GM18507 (cell line): Measurements from ENCODE around the gene SLC35F4.

Experiments used
- DNase-seq: peaks from one replicate; pipeline ENCODE4 v3.0.0; 2011; ENCODE audit warnings: low read depth; ENCODE audit not compliant: insufficient read length; ENCODE audit errors: extremely low spot score
- FAIRE-seq: peaks from 2 replicates; lab custom pipeline; 2011; peaks lifted over from hg19 to GRCh38; lab: Jason Lieb, UNC

The SLC35F4 gene

DNA sequence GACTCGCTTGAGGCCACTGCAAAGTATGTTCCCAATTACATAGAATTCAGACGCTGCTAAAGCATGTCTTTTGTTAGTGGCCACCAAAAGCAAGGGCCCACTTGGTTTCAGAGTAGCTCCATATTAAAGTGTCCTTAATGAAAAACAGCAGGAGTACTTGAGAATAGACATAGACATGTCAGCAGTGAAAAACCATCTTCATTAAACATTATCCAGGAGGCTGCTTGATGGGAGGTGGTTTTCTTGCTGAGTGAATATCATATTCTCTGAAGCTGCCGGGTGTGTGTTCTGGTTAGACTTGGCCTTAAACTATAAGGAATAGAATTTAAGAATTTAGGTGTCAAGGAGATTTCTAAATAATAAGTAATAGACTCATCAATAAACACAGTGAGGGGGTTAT, 292.7 kb downstream of the SLC35F4 start:
- no peak for DNase-seq
- FAIRE-seq: peak; percentile 81

DNA sequence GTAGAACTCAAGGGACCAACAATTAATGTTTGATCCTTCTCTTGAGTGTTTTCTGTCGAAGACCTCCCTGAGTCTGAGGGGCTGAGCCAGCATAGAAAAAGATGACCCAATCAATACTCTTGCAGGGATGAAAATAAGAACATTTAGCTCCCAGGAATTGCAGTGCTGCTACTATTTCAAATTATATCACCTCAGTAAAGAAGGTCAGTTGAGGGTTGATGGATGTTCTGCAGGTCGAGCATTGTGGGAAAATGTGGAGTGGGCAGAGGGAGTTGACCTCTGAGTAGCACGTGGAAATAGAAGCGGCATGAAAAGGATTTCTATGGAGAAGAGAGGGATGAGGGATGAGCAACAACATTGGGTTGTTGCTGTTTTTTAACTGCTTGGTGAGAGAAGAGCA, 297.3 kb downstream of the SLC35F4 start:
- FAIRE-seq (no peak), DNase-seq (no peak)

DNA sequence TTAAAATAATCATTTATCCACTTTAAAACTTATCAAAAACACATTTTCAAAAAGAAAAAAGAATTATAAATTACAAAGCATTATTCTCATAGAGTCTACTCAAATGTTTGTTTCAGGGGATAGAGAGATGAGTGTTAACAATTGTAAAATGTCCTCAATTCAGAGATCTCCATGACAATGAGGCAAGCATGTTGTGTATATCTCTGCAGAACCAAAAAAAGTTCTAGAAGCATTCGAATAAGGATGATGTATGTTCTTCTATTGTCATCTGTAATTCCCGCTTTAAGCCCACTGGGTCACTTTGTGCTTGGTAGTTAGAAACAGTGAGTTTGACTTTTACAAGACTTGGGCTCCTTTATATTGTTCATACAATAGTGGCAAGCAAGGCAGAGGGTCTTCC, 298.7 kb downstream of the SLC35F4 start:
- no peak for DNase-seq
- FAIRE-seq: no peak

DNA sequence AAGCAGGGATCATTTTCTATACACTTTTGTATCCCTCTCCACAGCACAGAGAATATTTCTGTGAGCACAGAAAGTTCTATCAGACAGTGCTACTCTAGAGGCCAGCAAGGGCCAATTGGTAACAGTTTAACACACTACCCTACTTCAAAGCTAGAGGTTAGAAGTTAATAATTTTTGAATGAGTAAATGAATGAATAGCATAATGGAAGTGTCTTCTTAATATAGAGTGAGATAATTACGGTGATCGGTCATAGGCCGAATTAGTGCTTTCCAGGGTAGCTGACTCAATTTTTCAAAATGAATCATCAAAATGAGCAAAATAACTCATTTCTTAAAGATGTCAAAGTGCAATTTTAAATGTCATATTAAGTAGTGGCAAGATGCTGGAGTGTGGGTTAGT, 305.2 kb downstream of the SLC35F4 start:
- DNase-seq (peak; percentile 23), FAIRE-seq (peak; percentile 91)

DNA sequence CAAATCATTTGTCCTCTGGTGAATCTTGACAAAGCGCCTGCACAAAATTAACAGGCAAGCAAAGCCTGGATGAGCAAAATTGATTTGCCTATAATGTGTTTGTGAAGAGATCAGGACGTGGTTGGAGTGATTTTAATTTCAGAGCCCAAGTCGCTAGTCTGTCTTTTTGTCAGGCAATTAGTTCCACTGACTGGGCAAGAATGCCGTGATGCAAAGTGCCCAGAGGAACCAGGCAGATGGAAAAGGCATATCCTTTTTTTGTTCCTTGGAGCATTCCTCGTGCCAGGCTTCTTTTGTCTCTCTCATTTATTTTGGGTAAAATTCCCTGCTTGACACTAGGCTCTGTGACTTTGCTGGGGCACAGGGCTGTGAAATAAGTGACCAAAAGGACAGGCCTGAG, 306.3 kb downstream of the SLC35F4 start:
- no peak for DNase-seq
- no peak for FAIRE-seq

DNA sequence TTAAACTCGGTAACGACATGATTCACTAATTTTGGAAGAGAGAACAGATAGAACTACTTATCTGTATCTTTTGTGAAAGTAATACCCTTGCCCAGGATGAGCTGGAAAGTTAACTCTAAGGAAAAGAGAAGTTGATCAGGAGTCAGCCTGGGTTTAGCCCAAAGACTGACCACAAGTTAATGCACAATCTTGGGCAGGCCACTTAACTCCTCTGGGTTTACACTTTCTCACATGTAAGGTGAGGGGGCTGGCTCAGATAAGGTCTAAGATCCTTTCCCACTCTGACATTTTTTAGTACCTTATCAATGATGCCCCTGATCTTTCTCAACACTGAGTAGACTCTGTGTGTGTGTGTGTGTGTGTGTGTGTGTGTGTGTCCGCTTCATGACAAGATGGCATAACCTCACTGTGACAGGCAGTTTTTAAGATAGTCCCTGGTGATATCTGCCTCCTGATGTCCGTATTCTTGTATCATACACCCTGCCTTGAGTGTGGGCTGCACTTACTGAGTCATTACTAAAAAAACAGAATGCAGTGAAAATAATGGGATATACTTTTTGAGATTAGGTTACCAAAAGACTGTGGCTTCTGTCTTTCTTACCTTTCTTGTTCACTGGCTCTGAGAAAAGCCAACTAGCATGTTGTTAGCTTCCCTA, 316.0 kb downstream of the SLC35F4 start:
- peak; percentile 92 for FAIRE-seq

DNA sequence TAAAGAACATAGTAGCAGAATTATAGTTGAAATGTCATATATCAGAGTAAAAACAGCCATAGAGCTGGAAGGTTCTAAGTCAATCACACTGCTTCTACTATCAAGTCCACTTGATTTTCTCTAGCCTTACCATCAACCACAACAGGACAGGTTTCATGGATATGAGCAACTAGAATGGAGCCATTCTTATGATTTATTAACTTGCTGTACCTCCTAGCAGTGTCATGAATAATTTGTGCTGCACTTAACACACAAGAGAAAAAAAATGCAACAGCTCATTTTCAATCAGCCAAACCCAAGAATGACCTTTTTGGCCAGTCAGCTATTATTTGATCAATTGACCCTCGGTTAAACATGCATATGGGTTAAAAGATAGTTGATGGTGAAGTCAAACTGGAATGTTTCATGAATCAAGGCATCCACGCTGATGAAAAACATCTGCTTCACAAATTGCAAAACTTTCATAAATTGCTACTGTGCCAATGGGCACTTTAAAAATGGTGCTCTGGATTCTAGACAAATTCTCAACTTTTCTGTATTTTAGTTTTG, 316.8 kb downstream of the SLC35F4 start:
- peak; percentile 72 for FAIRE-seq
- no peak for DNase-seq

More for the DNA sequence above, 316.0 kb downstream of the SLC35F4 start:
- DNase-seq: no peak

DNA sequence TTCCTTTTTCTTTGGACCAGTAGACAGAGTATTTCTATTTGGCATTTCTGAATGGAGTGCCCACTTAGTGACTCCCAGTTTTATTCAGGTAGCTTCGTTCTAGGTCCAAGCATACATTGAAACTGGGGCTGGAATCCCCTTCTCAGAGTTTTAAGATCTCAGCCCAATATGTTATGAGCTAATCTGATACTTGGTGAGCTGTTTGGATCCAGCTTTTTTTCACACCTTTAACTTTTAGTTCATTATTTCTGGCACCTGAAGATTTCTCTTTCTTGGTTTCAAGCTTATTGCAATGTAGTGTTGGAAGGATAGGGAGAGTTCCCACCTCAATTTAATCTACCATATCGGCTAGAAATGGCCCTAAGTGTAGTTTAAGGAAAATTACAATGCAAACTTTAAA, 318.8 kb downstream of the SLC35F4 start:
- DNase-seq (no peak), FAIRE-seq (no peak)

DNA sequence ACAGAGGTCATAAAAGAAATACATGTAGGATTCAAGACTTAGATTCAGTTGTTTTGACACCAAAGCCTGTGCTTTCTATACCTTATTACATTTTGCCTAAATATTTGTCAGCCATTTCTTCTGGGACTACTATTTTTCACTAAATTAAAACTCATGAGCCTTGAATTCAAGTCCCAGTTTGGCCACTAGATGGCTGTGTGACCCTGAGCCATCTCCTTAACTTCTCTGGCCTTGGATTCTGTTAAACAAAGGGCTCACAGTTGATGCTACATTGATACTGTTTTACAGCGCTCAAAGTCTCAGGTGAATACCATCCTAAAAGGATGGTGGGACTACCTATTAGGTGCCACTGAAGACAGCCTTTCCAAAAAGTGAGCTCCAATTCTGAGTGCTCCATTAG, 332.7 kb downstream of the SLC35F4 start:
- peak; percentile 92 for FAIRE-seq
- no peak for DNase-seq

DNA sequence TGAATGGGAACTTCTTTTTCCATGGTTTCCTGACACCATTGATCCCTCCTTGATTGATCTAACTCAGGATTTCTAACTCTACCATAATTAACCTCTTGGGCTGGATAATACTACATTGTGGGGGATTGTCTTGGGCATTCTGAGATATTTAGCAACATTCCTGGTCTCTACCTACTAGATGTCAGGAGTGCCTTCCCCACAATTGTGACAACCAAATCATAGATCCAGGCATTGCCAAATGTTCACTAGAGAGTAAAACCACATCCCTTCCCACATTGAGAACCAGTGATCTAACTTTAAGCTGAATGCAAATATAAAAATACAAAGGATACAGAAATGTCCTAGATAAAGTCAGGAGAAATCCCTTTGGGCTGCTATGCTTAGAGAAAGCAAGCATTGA, 335.3 kb downstream of the SLC35F4 start:
- no peak for DNase-seq
- no peak for FAIRE-seq

DNA sequence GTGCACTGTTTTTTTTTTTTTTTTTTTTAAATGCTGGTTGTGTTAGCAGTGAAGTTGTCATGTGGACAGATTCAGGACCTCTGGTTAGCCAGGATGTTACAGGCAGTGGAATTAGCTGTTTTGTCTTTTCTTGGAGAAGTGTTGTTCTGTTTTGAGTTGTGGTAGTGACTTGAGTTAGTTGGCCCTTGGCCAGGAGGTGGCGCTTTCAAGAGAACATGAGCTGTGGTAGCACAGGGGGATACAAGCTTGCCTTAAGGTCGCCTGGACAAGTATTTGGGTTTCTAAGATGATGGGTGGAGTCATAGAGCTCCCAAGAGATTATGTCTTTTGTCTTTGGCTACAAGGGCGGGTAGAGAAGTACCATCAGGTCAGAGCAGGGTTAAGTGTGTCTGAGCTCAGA, 338.9 kb downstream of the SLC35F4 start:
- FAIRE-seq: peak; percentile 42
- no peak for DNase-seq

DNA sequence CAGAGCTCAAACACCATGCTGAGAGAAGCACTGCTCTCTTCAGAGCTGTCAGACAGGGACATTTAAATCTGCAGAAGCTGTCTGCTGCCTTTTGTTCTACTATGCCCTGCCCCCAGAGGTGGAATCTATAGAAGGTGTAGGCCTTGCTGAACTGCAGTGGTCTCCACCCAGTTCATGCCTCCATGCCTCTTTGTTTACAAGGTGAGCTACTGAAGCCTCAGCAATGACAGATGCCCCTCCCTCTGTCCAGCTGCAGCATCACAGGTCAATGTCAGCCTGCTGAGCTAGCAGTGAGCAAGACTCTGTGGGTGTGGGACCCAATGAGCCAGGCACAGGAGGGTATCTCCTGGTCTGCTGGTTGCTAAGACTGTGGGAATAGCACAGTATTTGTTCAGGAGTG, 346.8 kb downstream of the SLC35F4 start:
- DNase-seq: no peak
- FAIRE-seq: no peak
